Smooth muscle cell (in vitro differentiated cells): ENCODE results near the gene RABGAP1L. TPM values are rescaled to one million over a fixed set of nuclear protein-coding genes. Genes with fewer than 3 reads are reported as not detected.
"Not testable (repeated sequence)": the region's sequence is repeated elsewhere in the genome, so short reads cannot be mapped to it uniquely, and the experiment has no call there.

Source experiments
- DNase-seq: peaks from one replicate; lab custom pipeline; 2025; ENCODE audit not compliant: unreplicated experiment; lab: John Stamatoyannopoulos, UW
- H2AFZ ChIP-seq: fragments of 200-600 bp; sonication (generic); 2 replicates; pipeline ENCODE4 v1.6.0; 2016; ENCODE audit warnings: antibody characterized with exemption, low read depth, mild to moderate bottlenecking
- H3F3A ChIP-seq: fragments of 200-600 bp; sonication (generic); 2 replicates; pipeline ENCODE4 v1.6.0; 2017; ENCODE audit warnings: antibody characterized with exemption, low read depth
- H3K27ac ChIP-seq: fragments of 200-600 bp; sonication (generic); 2 replicates; pipeline ENCODE4 v1.5.1; 2016; ENCODE audit warnings: low read depth, mild to moderate bottlenecking
- H3K27me3 ChIP-seq: fragments of 200-600 bp; sonication (generic); 2 replicates; pipeline ENCODE4 v1.6.1; 2016; ENCODE audit warnings: low read depth, mild to moderate bottlenecking
- H3K36me3 ChIP-seq: fragments of 200-600 bp; sonication (generic); 2 replicates; pipeline ENCODE4 v1.5.1; 2016; ENCODE audit warnings: low read depth
- H3K4me1 ChIP-seq: fragments of 200-600 bp; sonication (generic); 2 replicates; pipeline ENCODE4 v1.5.1; 2016; ENCODE audit warnings: low read depth
- H3K4me2 ChIP-seq: fragments of 200-600 bp; sonication (generic); 2 replicates; pipeline ENCODE4 v1.6.0; 2016; ENCODE audit warnings: mild to moderate bottlenecking
- H3K4me3 ChIP-seq: fragments of 200-600 bp; sonication (generic); 2 replicates; pipeline ENCODE4 v1.5.1; 2016; ENCODE audit warnings: mild to moderate bottlenecking
- H3K79me2 ChIP-seq: fragments of 200-600 bp; sonication (generic); 2 replicates; pipeline ENCODE4 v1.6.0; 2016; ENCODE audit warnings: low read depth, mild to moderate bottlenecking
- H3K9ac ChIP-seq: fragments of 200-600 bp; sonication (generic); 2 replicates; pipeline ENCODE4 v1.6.0; 2016; ENCODE audit warnings: low read depth
- H3K9me3 ChIP-seq: fragments of 200-600 bp; sonication (generic); replicated peaks from 2 replicates; pipeline ENCODE4 v1.5.1; 2016; ENCODE audit warnings: low read depth
- H4K20me1 ChIP-seq: fragments of 200-600 bp; sonication (generic); 2 replicates; pipeline ENCODE4 v1.6.0; 2016; ENCODE audit warnings: low read depth
- WGBS: methylation state at CpG from one replicate; pipeline ENCODE4 v1.1.7; 2016; ENCODE audit warnings: low lambda C conversion rate; 5-methylcytosine and 5-hydroxymethylcytosine counted together
- polyA plus RNA-seq: library from polyadenylated mRNA; unstranded; fragments of >200 nt; fragmentation: Nextera tagmentation; extraction: Ambion mirVana; gene quantifications from 2 replicates; pipeline ENCODE4 v1.2.1, GENCODE V29; 2016
- total RNA-seq: library from RNA; depleted of rRNA; stranded (reverse); fragments of >200 nt; gene quantifications from 2 replicates; pipeline ENCODE4 v1.2.3, GENCODE V29; 2014
- TF ChIP-seq, protein P1 (sequence below): fragments of 200-600 bp; sonication (generic); IDR thresholded peaks from 2 replicates; pipeline ENCODE4 v1.5.1; 2017; ENCODE audit warnings: borderline replicate concordance, mild to moderate bottlenecking, antibody characterized with exemption; ENCODE audit not compliant: insufficient read depth, poor library complexity, severe bottlenecking

RABGAP1L gene
- total and polyA plus RNA-seq, 2 experiments from 2014 or later = 4.8 to 24.7 TPM

DNA sequence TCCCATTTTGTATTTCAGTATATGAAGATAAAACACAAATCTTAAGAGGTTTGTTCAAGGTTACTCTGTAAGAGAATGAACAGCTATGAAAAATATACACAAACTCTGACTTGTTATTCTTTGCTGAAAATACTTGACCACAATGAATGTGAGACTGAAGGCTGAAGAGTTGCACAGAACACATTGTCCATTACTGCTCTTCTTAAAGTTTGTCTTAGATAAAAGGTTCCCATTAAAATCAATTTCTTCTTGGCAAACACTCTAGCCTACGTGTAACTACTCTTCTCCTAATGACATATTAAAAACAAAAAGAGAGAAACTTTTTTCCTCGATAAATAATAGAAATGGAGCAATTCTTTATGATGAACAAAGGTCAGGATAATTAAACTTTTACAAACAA is 45.2 kb upstream of the RABGAP1L start:
- TF ChIP-seq, protein P1, sequence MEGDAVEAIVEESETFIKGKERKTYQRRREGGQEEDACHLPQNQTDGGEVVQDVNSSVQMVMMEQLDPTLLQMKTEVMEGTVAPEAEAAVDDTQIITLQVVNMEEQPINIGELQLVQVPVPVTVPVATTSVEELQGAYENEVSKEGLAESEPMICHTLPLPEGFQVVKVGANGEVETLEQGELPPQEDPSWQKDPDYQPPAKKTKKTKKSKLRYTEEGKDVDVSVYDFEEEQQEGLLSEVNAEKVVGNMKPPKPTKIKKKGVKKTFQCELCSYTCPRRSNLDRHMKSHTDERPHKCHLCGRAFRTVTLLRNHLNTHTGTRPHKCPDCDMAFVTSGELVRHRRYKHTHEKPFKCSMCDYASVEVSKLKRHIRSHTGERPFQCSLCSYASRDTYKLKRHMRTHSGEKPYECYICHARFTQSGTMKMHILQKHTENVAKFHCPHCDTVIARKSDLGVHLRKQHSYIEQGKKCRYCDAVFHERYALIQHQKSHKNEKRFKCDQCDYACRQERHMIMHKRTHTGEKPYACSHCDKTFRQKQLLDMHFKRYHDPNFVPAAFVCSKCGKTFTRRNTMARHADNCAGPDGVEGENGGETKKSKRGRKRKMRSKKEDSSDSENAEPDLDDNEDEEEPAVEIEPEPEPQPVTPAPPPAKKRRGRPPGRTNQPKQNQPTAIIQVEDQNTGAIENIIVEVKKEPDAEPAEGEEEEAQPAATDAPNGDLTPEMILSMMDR = no peak
- Histone ChIP-seq H4K20me1 (no peaks in the 10 kb centered on the region), H3K4me2 (no peak overlapping the region), H3K27ac (no peak overlapping the region), H3K79me2 (no peaks in the 10 kb centered on the region), H2AFZ (no peak overlapping the region), H3K4me1 (no peaks in the 10 kb centered on the region), H3K9me3 (no peaks in the 10 kb centered on the region), H3K27me3 (peaks cover 30% of the 10 kb centered on the region), H3F3A (no peaks in the 10 kb centered on the region), H3K4me3 (no peak overlapping the region), H3K36me3 (no peaks in the 10 kb centered on the region), H3K9ac (no peak overlapping the region)
- WGBS = 84% methylated on average over 2 of the region's 2 CpGs
- no peak for DNase-seq

DNA sequence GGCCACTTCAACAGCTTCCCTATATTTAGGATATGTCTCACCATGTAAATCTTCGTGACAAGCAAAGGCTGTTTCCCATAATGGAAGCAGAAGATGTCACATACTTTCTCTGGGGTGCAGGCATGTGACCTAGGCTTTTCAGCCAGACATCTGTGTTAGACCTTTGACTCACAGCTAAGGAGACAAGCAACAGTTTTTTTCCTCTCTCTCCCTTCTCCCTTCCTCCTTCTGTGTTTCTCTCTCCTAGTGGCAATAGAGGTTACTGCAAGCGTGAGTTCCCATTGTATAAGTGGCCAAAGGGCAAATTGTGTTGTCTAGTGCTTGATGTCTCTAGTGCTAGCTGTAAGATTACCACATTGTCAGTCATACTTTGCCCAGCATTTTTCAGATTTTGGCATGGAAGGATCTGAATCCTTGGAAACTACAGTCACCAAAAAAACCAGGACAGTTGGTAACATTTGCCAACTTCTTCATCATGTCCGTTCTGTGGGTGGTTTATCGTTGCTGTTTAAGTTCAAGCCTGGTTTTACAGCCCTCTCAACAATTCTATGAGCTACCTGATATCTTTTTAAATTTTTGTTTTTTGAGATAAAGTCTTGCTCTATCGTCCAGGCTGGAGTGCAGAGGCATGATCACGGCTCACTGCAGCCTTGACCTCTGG is 44.4 kb upstream of the RABGAP1L start:
- peak overlapping the region; percentile 29 for H2AFZ ChIP-seq

DNA sequence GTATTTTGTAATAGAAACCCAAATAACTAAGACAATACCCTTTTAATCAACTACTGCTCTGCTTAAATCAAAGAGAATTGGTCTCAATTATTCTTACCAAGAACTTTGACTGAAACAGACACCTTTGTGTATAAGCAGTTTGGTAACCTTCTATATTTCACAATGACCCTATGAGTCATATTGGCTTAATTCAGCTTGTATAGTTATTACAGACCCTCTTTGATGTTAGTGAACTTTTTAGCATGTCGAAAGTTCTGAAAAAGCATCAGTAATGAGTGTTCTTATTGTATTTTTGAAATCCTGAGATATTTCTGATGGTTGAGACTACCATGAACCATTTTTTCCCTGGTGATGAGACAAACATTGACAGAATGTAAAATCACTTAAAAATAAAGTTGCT is 43.3 kb upstream of the RABGAP1L start:
- Histone ChIP-seq H4K20me1 (no peaks in the 10 kb centered on the region), H3K36me3 (no peaks in the 10 kb centered on the region), H3F3A (no peaks in the 10 kb centered on the region), H3K79me2 (no peaks in the 10 kb centered on the region), H3K9me3 (no peaks in the 10 kb centered on the region), H3K27ac (no peak overlapping the region), H3K4me2 (no peak overlapping the region), H3K4me3 (no peak overlapping the region), H2AFZ (no peak overlapping the region), H3K27me3 (peaks cover 13% of the 10 kb centered on the region), H3K9ac (no peak overlapping the region), H3K4me1 (no peaks in the 10 kb centered on the region)
- no peak for DNase-seq
- TF ChIP-seq, protein P1 = no peak
- 95% methylated on average over 1 of the region's 1 CpG for WGBS

More for the DNA sequence above, 44.4 kb upstream of the RABGAP1L start:
- WGBS = 61% methylated on average over 6 of the region's 6 CpGs
- Histone ChIP-seq H3K9me3 (no peaks in the 10 kb centered on the region), H3K4me2 (no peak overlapping the region), H3K27me3 (peaks cover 24% of the 10 kb centered on the region), H3K9ac (no peak overlapping the region), H3K27ac (no peak overlapping the region), H3K4me3 (no peak overlapping the region), H3K36me3 (no peaks in the 10 kb centered on the region), H3K79me2 (no peaks in the 10 kb centered on the region), H3K4me1 (no peaks in the 10 kb centered on the region), H4K20me1 (no peaks in the 10 kb centered on the region), H3F3A (no peaks in the 10 kb centered on the region)
- no peak for DNase-seq
- TF ChIP-seq, protein P1 = peak; percentile 62

DNA sequence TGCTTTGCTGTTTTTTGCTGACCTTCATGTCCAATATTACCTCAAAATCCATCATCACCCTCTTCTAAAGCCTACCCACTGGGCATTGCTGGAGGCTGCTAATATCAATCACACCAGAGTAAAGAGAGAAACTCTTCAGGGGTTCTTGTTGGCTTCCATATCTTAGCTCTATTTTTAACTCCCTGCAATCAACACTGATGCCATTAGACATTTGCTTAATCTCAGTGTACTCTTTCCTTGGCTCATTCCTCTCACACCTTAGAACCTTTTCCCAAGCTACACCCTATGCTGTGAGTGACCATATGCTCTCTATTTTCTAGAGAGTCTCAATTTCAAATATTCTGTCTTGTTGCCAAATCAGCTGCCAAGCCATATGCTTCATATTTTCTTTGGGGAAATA is 40.6 kb upstream of the RABGAP1L start:
- Histone ChIP-seq H3K4me3 (no peak overlapping the region), H3K4me2 (no peak overlapping the region), H3F3A (no peaks in the 10 kb centered on the region), H3K27ac (no peak overlapping the region), H3K9me3 (no peaks in the 10 kb centered on the region), H3K79me2 (no peaks in the 10 kb centered on the region), H4K20me1 (no peaks in the 10 kb centered on the region), H3K27me3 (peaks cover 8% of the 10 kb centered on the region), H3K9ac (no peak overlapping the region), H3K36me3 (no peaks in the 10 kb centered on the region), H2AFZ (no peak overlapping the region), H3K4me1 (no peaks in the 10 kb centered on the region)
- no peak for DNase-seq
- TF ChIP-seq, protein P1 = no peak

DNA sequence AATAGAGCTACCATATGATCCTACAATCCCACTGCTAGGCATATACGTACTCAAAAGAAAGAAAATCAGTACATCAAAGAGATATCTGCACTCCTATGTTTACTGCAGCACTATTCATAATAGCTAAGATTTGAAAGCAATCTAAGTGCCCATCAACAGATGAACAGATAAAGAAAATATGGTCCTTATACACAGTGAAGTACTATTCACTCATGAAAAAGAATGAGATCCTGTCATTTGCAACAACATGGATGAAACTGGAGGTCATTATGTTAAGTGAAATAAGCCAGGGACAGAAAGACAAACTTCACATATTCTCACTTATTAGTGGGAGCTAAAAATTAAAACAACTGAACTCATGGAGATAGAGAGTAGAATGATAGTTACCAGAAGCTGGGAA is 37.0 kb upstream of the RABGAP1L start:
- H3F3A ChIP-seq, H3K4me3 ChIP-seq, H3K9ac ChIP-seq, H3K4me1 ChIP-seq, H3K9me3 ChIP-seq, H3K4me2 ChIP-seq, DNase-seq, H3K27ac ChIP-seq, H3K79me2 ChIP-seq, H3K36me3 ChIP-seq, H4K20me1 ChIP-seq, H2AFZ ChIP-seq, H3K27me3 ChIP-seq: not testable (repeated sequence)
- 96% methylated on average over 1 of the region's 1 CpG for WGBS
